B cell (primary cell): ENCODE measurements around the gene AIMP1. TPM values are rescaled to one million over a fixed set of nuclear protein-coding genes. Genes with fewer than 3 reads are reported as not detected.

Experiments used
- ATAC-seq: fragments of 200-7000 bp; cut with Tn5 transposase; one replicate; pipeline ENCODE4 v1.10.0; 2021; ENCODE audit warnings: low read depth, mild to moderate bottlenecking, moderate number of reproducible peaks, moderate library complexity
- CTCF ChIA-PET: fragments of 350-600 bp; sonication (Branson Sonifier 250); formaldehyde crosslinking; loops from one replicate; lab custom pipeline; 2021; ENCODE audit warnings: antibody characterized with exemption, inconsistent platforms; lab: Charles Lee
- POLR2A ChIA-PET: fragments of 350-600 bp; sonication (Branson Sonifier 250); formaldehyde crosslinking; loops from one replicate; lab custom pipeline; 2021; ENCODE audit warnings: antibody characterized with exemption; lab: Charles Lee
- DNase-seq: peaks from one replicate; pipeline ENCODE4 v3.0.0; 2013
- H2AFZ ChIP-seq: 2 replicates; pipeline ENCODE4 v1.6.1; 2012; ENCODE audit warnings: mild to moderate bottlenecking, low read depth, low read length; ENCODE audit not compliant: insufficient read depth, poor library complexity, severe bottlenecking
- H3K27ac ChIP-seq, 2 donors: 1 replicate in 1 of 2; 2 replicates in 1 of 2; pipeline ENCODE4 v1.5.1; 2012 to 2013; ENCODE audit warnings: low read length in 2 of 2, mild to moderate bottlenecking in 2 of 2, moderate library complexity in 1 of 2
- H3K27me3 ChIP-seq, 4 experiments: fragments of 200-600 bp in 1 of 4; sonication (generic) in 1 of 4; replicated peaks in 1 of 4; 1 replicate in 2 of 4; 2 replicates in 2 of 4; pipeline versions ENCODE4 v1.6.1 to v1.7.0; 2013 to 2016; ENCODE audit warnings: low read length in 3 of 4, mild to moderate bottlenecking in 2 of 4, mixed read lengths in 1 of 4, moderate library complexity in 1 of 4; ENCODE audit not compliant: insufficient read depth in 4 of 4, control insufficient read depth in 3 of 4; ENCODE audit errors: control extremely low read depth in 1 of 4
- H3K36me3 ChIP-seq, 2 experiments: replicated peaks in 1 of 2; 1 replicate in 1 of 2; 2 replicates in 1 of 2; pipeline versions ENCODE4 v1.6.1 to v1.7.1; 2013; ENCODE audit warnings: low read length in 1 of 2; ENCODE audit not compliant: insufficient read depth in 2 of 2, control insufficient read depth in 1 of 2; ENCODE audit errors: control extremely low read depth in 1 of 2, extremely low read depth in 1 of 2
- H3K4me1 ChIP-seq, 2 donors: fragments of 200-600 bp in 1 of 2; sonication (generic) in 1 of 2; 1 replicate in 1 of 2; 2 replicates in 1 of 2; pipeline versions ENCODE4 v1.5.1 to v1.6.1; 2013 to 2017; ENCODE audit warnings: low read length in 2 of 2; ENCODE audit not compliant: control insufficient read depth in 2 of 2, insufficient read depth in 2 of 2
- H3K4me2 ChIP-seq: replicated peaks from 2 replicates; pipeline ENCODE3; 2012; ENCODE audit warnings: mild to moderate bottlenecking, low read depth, low read length; ENCODE audit not compliant: poor library complexity, severe bottlenecking
- H3K4me3 ChIP-seq, 5 experiments: fragments of 200-600 bp in 1 of 5; sonication (generic) in 1 of 5; 1 replicate in 3 of 5; 2 replicates in 2 of 5; pipeline versions ENCODE4 v1.5.1 to v1.7.0; 2011 to 2016; ENCODE audit warnings: low read length in 4 of 5, mild to moderate bottlenecking in 4 of 5, low read depth in 2 of 5, control low read depth in 1 of 5, moderate library complexity in 1 of 5; ENCODE audit not compliant: insufficient read depth in 1 of 5; ENCODE audit errors: control extremely low read depth in 1 of 5, extremely low read depth in 1 of 5
- H3K79me2 ChIP-seq: fragments of 200-600 bp; sonication (generic); one replicate; pipeline ENCODE4 v1.6.0; 2016; ENCODE audit warnings: low read length; ENCODE audit not compliant: control insufficient read depth, insufficient read depth
- H3K9ac ChIP-seq: fragments of 200-600 bp; sonication (generic); 2 replicates; pipeline ENCODE4 v1.6.1; 2017; ENCODE audit warnings: mild to moderate bottlenecking, low read length, moderate library complexity
- H3K9me3 ChIP-seq, 3 donors: one replicate each; pipeline versions ENCODE4 v1.6.1 to v1.7.1; 2013; ENCODE audit warnings: low read length in 2 of 3; ENCODE audit not compliant: control insufficient read depth in 2 of 3, insufficient read depth in 1 of 3; ENCODE audit errors: control extremely low read depth in 1 of 3
- H4K20me1 ChIP-seq: 2 replicates; pipeline ENCODE4 v1.6.0; 2012; ENCODE audit warnings: mild to moderate bottlenecking, low read length; ENCODE audit not compliant: insufficient read depth, control insufficient read depth, poor library complexity, severe bottlenecking
- H3K27ac Mint-ChIP-seq: one replicate; pipeline ENCODE4 v1.8.0; 2021; ENCODE audit warnings: mixed read lengths
- H3K27me3 Mint-ChIP-seq: one replicate; pipeline ENCODE4 v1.8.0; 2021; ENCODE audit warnings: mixed read lengths
- H3K4me1 Mint-ChIP-seq: one replicate; pipeline ENCODE4 v1.8.0; 2021; ENCODE audit warnings: mixed read lengths
- H3K4me3 Mint-ChIP-seq: one replicate; pipeline ENCODE4 v1.8.0; 2021; ENCODE audit warnings: mixed read lengths
- H3K9me3 Mint-ChIP-seq: one replicate; pipeline ENCODE4 v1.8.0; 2022; ENCODE audit warnings: mixed read lengths; ENCODE audit not compliant: insufficient read depth
- EZH2 ChIP-seq: IDR thresholded peaks from 2 replicates; pipeline ENCODE4 v1.6.1; 2012; ENCODE audit warnings: borderline replicate concordance, low read depth, mild to moderate bottlenecking, moderate library complexity, low read length; ENCODE audit not compliant: insufficient read depth, poor library complexity, severe bottlenecking
- WGBS: methylation state at CpG from one replicate; pipeline ENCODE4 v1.1.5; 2013; ENCODE audit warnings: missing lambda C conversion rate; ENCODE audit not compliant: insufficient coverage; 5-methylcytosine and 5-hydroxymethylcytosine counted together
- intact Hi-C: fragments of 100-400 bp; cut with micrococcal nuclease; formaldehyde crosslinking; loops from one replicate; pipeline ENCODE4 v1.10.0; 2022
- polyA plus RNA-seq: library from polyadenylated mRNA; depleted of rRNA; stranded (reverse); fragments of >200 nt; gene quantifications from 2 replicates; pipeline ENCODE4 v1.2.3, GENCODE V29; 2012
- total RNA-seq, 2 donors: library from RNA; stranded (reverse); fragments of 120-200 nt in 1 of 2; gene quantifications; 1 replicate in 1 of 2; 2 replicates in 1 of 2; pipeline versions ENCODE4 v1.2.3 to v1.2.4, GENCODE V29; 2013 to 2022
- TF ChIP-seq, protein P1 (sequence below): fragments of 200-600 bp; IDR thresholded peaks from one replicate; pipeline ENCODE4 v1.8.0; 2022; ENCODE audit warnings: antibody characterized with exemption, mild to moderate bottlenecking

Gene AIMP1
- total and polyA plus RNA-seq, 2 donors (not counting 1 experiment from before 2014, with no cell fraction given), result 12.0 to 49.7 TPM

DNA sequence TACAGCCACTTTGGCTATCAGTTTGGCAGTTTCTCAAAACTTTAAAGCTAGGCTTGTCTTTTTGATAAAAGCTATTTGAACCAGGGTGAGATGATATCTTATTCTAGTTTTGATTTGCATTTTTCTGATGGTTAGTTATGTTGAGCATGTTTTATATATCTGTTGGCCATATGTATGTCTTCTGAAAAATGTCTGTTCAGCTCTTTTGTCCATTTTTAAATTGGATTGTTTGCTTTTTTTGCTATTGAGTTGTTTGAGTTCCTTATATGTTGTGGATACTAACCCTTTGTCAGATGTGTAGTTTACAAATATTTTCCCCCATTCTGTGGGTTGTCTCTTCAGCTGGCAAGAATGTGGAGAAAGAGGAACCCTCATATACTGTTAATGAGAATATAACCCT, 63.8 kb downstream of the AIMP1 start:
- no peak overlapping the region for H3K27ac Mint-ChIP-seq
- Histone ChIP-seq H3K9ac (no peak overlapping the region), H3K27ac (no peak overlapping the region), H3K9me3 (peaks cover 0 to 6% (median 2%) of the 10 kb centered on the region in 3 donors), H3K4me1 (no peaks in the 10 kb centered on the region), H3K4me3 (no peak overlapping the region), H3K27me3 (peaks cover 0 to 2% (median 0%) of the 10 kb centered on the region in 4 experiments), H3K4me2 (no peak overlapping the region), H3K36me3 (no peaks in the 10 kb centered on the region), H4K20me1 (no peaks in the 10 kb centered on the region), H3K79me2 (no peaks in the 10 kb centered on the region), H2AFZ (no peak overlapping the region)
- intact Hi-C loops, result no loop called here
- POLR2A ChIA-PET, result no interaction called here
- H3K4me3 Mint-ChIP-seq, result no peak overlapping the region
- H3K9me3 Mint-ChIP-seq, result no peaks in the 10 kb centered on the region
- ATAC-seq (no peak), DNase-seq (no peak)
- TF ChIP-seq, protein P1, sequence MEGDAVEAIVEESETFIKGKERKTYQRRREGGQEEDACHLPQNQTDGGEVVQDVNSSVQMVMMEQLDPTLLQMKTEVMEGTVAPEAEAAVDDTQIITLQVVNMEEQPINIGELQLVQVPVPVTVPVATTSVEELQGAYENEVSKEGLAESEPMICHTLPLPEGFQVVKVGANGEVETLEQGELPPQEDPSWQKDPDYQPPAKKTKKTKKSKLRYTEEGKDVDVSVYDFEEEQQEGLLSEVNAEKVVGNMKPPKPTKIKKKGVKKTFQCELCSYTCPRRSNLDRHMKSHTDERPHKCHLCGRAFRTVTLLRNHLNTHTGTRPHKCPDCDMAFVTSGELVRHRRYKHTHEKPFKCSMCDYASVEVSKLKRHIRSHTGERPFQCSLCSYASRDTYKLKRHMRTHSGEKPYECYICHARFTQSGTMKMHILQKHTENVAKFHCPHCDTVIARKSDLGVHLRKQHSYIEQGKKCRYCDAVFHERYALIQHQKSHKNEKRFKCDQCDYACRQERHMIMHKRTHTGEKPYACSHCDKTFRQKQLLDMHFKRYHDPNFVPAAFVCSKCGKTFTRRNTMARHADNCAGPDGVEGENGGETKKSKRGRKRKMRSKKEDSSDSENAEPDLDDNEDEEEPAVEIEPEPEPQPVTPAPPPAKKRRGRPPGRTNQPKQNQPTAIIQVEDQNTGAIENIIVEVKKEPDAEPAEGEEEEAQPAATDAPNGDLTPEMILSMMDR, result no peak
- TF ChIP-seq EZH2, result no peak
- CTCF ChIA-PET, result no interaction called here
- peaks cover 8% of the 10 kb centered on the region for H3K27me3 Mint-ChIP-seq
- no peaks in the 10 kb centered on the region for H3K4me1 Mint-ChIP-seq

DNA sequence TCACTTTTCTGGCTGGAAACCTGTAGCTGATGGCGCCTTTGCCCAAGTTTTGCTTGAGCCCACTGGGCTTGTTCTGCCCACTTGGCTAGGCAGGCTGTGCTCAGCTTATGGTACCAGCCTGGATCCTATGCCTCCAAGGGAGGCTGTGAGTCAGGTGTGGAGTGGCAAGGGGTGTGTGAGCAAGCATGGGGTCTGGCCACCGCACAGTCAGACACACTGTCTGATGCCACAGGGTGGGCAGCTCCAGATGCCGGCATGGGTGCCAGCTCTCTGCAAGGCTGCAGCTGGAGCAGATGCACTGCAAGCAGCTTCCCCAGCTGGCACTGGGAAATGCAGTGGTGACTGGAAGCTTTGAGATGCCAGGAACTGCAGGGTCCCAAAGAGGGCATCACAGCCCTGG, 68.5 kb downstream of the AIMP1 start:
- Histone ChIP-seq H3K4me3 (no peak overlapping the region), H3K9me3 (peaks cover 0 to 16% (median 6%) of the 10 kb centered on the region in 3 donors), H3K36me3 (no peaks in the 10 kb centered on the region), H3K4me1 (no peaks in the 10 kb centered on the region), H3K27ac (no peak overlapping the region), H4K20me1 (no peaks in the 10 kb centered on the region), H3K4me2 (no peak overlapping the region), H3K27me3 (no peaks in the 10 kb centered on the region), H2AFZ (no peak overlapping the region), H3K79me2 (no peaks in the 10 kb centered on the region), H3K9ac (no peak overlapping the region)
- ATAC-seq (no peak), DNase-seq (no peak)
- Mint-ChIP-seq H3K9me3 (peaks cover 4% of the 10 kb centered on the region), H3K27me3 (peaks cover 3% of the 10 kb centered on the region), H3K4me3 (no peak overlapping the region), H3K27ac (no peak overlapping the region), H3K4me1 (no peaks in the 10 kb centered on the region)
- intact Hi-C loops, result no loop called here
- no peak for TF ChIP-seq EZH2
- TF ChIP-seq, protein P1, result no peak
- ChIA-PET CTCF (no interaction called here), POLR2A (no interaction called here)
- 98% methylated on average over 3 of the region's 3 CpGs for WGBS
